HuH-7.5 (cell line): ENCODE data around the gene ANXA4.

Experiments used
- DNase-seq: peaks from one replicate; pipeline ENCODE4 v3.0.0; 2011; ENCODE audit warnings: low spot score

The ANXA4 gene

GRCh38 chr2:69847068-69847828 lies 105.3 kb downstream of the ANXA4 start:
- DNase-seq: no peak

DNA sequence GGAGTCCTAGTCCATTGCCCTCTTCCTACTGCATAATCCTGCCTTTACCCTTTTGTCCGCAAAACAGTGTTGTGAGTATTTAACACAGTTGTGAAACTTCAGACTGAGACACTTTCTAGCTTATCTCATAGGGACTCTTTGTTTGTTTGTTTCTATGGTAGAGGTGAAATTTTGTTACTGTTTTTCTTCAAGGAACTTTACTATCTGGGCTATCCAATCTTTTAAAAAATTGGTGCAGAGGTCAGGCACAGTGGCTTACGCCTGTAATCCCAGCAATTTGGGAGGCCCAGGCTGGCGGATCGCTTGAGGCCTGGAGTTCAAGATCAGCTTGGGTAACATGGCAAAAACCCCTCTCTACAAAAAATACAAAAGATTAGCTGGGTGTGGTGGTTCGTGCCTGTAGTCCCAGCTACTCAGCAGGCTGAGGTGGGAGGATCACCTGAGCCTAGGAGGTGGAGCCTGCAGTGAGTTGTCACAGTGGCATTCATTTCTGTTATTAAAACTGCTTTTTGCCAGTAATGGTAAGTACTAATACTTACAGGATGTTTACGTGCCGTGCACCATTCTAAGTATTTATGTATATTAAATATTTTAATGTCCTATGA lies 106.4 kb downstream of the ANXA4 start:
- no peak for DNase-seq

- no peak for DNase-seq
Observed at GRCh38 chr2:69858261-69858660, 116.3 kb downstream of the ANXA4 start.

- DNase-seq: no peak
Observed at GRCh38 chr2:69863298-69863697, 121.4 kb downstream of the ANXA4 start.
